ENCODE measurements around the gene STK24. TPM values are rescaled to one million over a fixed set of nuclear protein-coding genes. Genes with fewer than 3 reads are reported as not detected.

Gene STK24
- total RNA-seq, 3 donors from 2014 or later = 61.3 to 149 (median 71.9) TPM

- TF ChIP-seq CTCF (IDR thresholded peaks at IDR 0.05) = no peak
- TF ChIP-seq POLR2AphosphoS5 (IDR thresholded peaks at IDR 0.05) = no peak
- TF ChIP-seq POLR2A (IDR thresholded peaks at IDR 0.05) = no peak
- peak overlapping the region in 1 of 2 donors; percentile 39 for H3K27ac ChIP-seq
- no peaks in the 10 kb centered on the region for H3K9me3 ChIP-seq
- no peaks in the 10 kb centered on the region for H3K27me3 ChIP-seq
- H3K4me1 ChIP-seq = no peaks in the 10 kb centered on the region
- H3K4me3 ChIP-seq = no peak overlapping the region
- no peaks in the 10 kb centered on the region for H3K36me3 ChIP-seq
- intact Hi-C loops (cut with DNase I; ENCODE audit: low total_unique reads) = no loop called here
- DNase-seq (ENCODE audit: low spot score in 2 of 2) = no peak
Observed at GRCh38 chr13:98462241-98462882, 114.5 kb downstream of the STK24 start.

GRCh38 chr13:98461486-98462240 lies 115.2 kb downstream of the STK24 start:
- peak overlapping the region in 1 of 2 donors; percentile 39 for H3K27ac ChIP-seq
- H3K9me3 ChIP-seq = no peaks in the 10 kb centered on the region
- H3K36me3 ChIP-seq = no peaks in the 10 kb centered on the region
- H3K27me3 ChIP-seq = no peaks in the 10 kb centered on the region
- no peak for DNase-seq (ENCODE audit: low spot score in 2 of 2)
- no peaks in the 10 kb centered on the region for H3K4me1 ChIP-seq
- TF ChIP-seq CTCF (IDR thresholded peaks at IDR 0.05) = no peak
- TF ChIP-seq POLR2AphosphoS5 (IDR thresholded peaks at IDR 0.05) = no peak
- TF ChIP-seq POLR2A (IDR thresholded peaks at IDR 0.05) = no peak
- H3K4me3 ChIP-seq = no peak overlapping the region
- intact Hi-C loops (cut with DNase I; ENCODE audit: low total_unique reads) = no loop called here

GRCh38 chr13:98460516-98460915 lies 116.4 kb downstream of the STK24 start:
- H3K4me1 ChIP-seq = no peaks in the 10 kb centered on the region
- peaks cover 5% of the 10 kb centered on the region for H3K36me3 ChIP-seq
- no peak overlapping the region for H3K4me3 ChIP-seq
- no peak for DNase-seq (ENCODE audit: low spot score in 2 of 2)
- no peak overlapping the region for H3K27ac ChIP-seq
- H3K9me3 ChIP-seq = no peaks in the 10 kb centered on the region
- TF ChIP-seq POLR2A (IDR thresholded peaks at IDR 0.05) (no peak), CTCF (IDR thresholded peaks at IDR 0.05) (no peak), POLR2AphosphoS5 (IDR thresholded peaks at IDR 0.05) (no peak)
- H3K27me3 ChIP-seq = no peaks in the 10 kb centered on the region
- intact Hi-C loops (cut with DNase I; ENCODE audit: low total_unique reads) = no loop called here

GRCh38 chr13:98459721-98460370 lies 117.1 kb downstream of the STK24 start:
- no peak overlapping the region for H3K4me3 ChIP-seq
- intact Hi-C loops (cut with DNase I; ENCODE audit: low total_unique reads) = no loop called here
- no peaks in the 10 kb centered on the region for H3K4me1 ChIP-seq
- no peak for DNase-seq (ENCODE audit: low spot score in 2 of 2)
- peaks cover 5% of the 10 kb centered on the region for H3K36me3 ChIP-seq
- no peaks in the 10 kb centered on the region for H3K9me3 ChIP-seq
- no peaks in the 10 kb centered on the region for H3K27me3 ChIP-seq
- H3K27ac ChIP-seq = peak overlapping the region in 1 of 2 donors; percentile 20
- no peak for TF ChIP-seq POLR2AphosphoS5 (IDR thresholded peaks at IDR 0.05)
- no peak for TF ChIP-seq CTCF (IDR thresholded peaks at IDR 0.05)
- no peak for TF ChIP-seq POLR2A (IDR thresholded peaks at IDR 0.05)

Measured in breast epithelium (tissue), 4 donors.